Measurements from ENCODE around the gene VPS13D.

- TF ChIP-seq PBX3 (IDR thresholded peaks at IDR 0.05) (no peak), USF2 (IDR thresholded peaks at IDR 0.05; ENCODE audit: borderline replicate concordance, low read depth, low read length) (no peak), EP300 (IDR thresholded peaks at IDR 0.05; ENCODE audit: borderline replicate concordance in 1 of 2, low read depth in 1 of 2, low read length in 1 of 2) (no peak)
These were observed 153.2 kb downstream of the VPS13D start for GRCh38 chr1:12383001-12383400.

Measured in SK-N-SH (cell line).